ENCODE results near the gene SIGLEC6. TPM values are rescaled to one million over a fixed set of nuclear protein-coding genes. Genes with fewer than 3 reads are reported as not detected.

The SIGLEC6 gene
- total RNA-seq, 2 donors from 2014 or later: not detected

GRCh38 chr19:51541458-51542357 lies 10.2 kb upstream of the SIGLEC6 start:
- Mint-ChIP-seq H3K36me3 (ENCODE audit: low read depth) (no peaks in the 10 kb centered on the region), H3K4me3 (no peak overlapping the region), H3K4me1 (no peaks in the 10 kb centered on the region), H3K27ac (no peak overlapping the region), H3K27me3 (peaks cover 54% of the 10 kb centered on the region), H3K9me3 (no peaks in the 10 kb centered on the region)
- no peak for ATAC-seq (replicated peaks)

- Mint-ChIP-seq H3K27ac (no peak overlapping the region), H3K9me3 (no peaks in the 10 kb centered on the region), H3K4me1 (no peaks in the 10 kb centered on the region), H3K27me3 (peaks cover 67% of the 10 kb centered on the region), H3K36me3 (ENCODE audit: low read depth) (no peaks in the 10 kb centered on the region), H3K4me3 (no peak overlapping the region)
- no peak for ATAC-seq (replicated peaks)
These were observed 8.4 kb upstream of the SIGLEC6 start for GRCh38 chr19:51539821-51540366.

GRCh38 chr19:51535535-51535934 lies 4.1 kb upstream of the SIGLEC6 start:
- peaks cover 59% of the 10 kb centered on the region for H3K27me3 Mint-ChIP-seq
- ATAC-seq (replicated peaks): no peak
- H3K9me3 Mint-ChIP-seq: no peaks in the 10 kb centered on the region
- no peaks in the 10 kb centered on the region for H3K36me3 Mint-ChIP-seq (ENCODE audit: low read depth)
- H3K4me1 Mint-ChIP-seq: no peaks in the 10 kb centered on the region
- no peak overlapping the region for H3K4me3 Mint-ChIP-seq
- no peak overlapping the region for H3K27ac Mint-ChIP-seq

GRCh38 chr19:51530616-51531015 lies 854 bp downstream of the SIGLEC6 start:
- Mint-ChIP-seq H3K4me1 (no peaks in the 10 kb centered on the region), H3K4me3 (no peak overlapping the region), H3K9me3 (no peaks in the 10 kb centered on the region), H3K36me3 (ENCODE audit: low read depth) (no peaks in the 10 kb centered on the region), H3K27me3 (peaks cover 43% of the 10 kb centered on the region), H3K27ac (no peak overlapping the region)
- ATAC-seq (replicated peaks): no peak

GRCh38 chr19:51529301-51529700 lies 2.2 kb downstream of the SIGLEC6 start:
- Mint-ChIP-seq H3K9me3 (no peaks in the 10 kb centered on the region), H3K27me3 (peaks cover 36% of the 10 kb centered on the region), H3K4me1 (no peaks in the 10 kb centered on the region), H3K27ac (no peak overlapping the region), H3K36me3 (ENCODE audit: low read depth) (no peaks in the 10 kb centered on the region), H3K4me3 (no peak overlapping the region)
- ATAC-seq (replicated peaks): no peak

DNA sequence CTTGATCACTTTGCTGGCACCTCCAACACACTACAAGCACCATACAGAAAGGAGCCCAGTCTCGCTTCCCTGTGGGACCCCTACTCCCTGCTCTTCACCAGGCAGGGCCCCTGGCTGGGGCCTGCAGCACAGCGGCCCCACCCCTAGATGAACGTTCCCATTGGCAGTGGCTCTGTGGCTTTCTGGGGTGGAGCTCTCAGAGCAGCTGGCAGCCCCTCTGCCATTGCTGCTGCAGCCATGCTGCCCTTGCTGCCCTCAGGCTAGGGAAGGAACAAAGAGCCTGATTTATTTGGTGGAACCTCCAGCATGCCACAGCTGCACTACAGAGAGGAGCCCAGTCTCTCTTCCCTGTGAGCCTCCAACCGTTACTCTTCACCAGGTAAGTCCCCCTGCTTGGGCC lies 5.8 kb downstream of the SIGLEC6 start:
- Mint-ChIP-seq H3K9me3 (no peaks in the 10 kb centered on the region), H3K36me3 (ENCODE audit: low read depth) (no peaks in the 10 kb centered on the region), H3K27ac (no peak overlapping the region), H3K4me3 (no peak overlapping the region), H3K27me3 (peaks cover 45% of the 10 kb centered on the region), H3K4me1 (no peaks in the 10 kb centered on the region)
- no peak for ATAC-seq (replicated peaks)

- Mint-ChIP-seq H3K27me3 (peaks cover 46% of the 10 kb centered on the region), H3K4me1 (no peaks in the 10 kb centered on the region), H3K9me3 (no peaks in the 10 kb centered on the region), H3K4me3 (no peak overlapping the region), H3K36me3 (ENCODE audit: low read depth) (no peaks in the 10 kb centered on the region), H3K27ac (no peak overlapping the region)
- no peak for ATAC-seq (replicated peaks)
These were observed 6.7 kb downstream of the SIGLEC6 start for GRCh38 chr19:51524666-51525264.

- ATAC-seq (replicated peaks): no peak
- Mint-ChIP-seq H3K4me1 (no peaks in the 10 kb centered on the region), H3K9me3 (no peaks in the 10 kb centered on the region), H3K36me3 (ENCODE audit: low read depth) (no peaks in the 10 kb centered on the region), H3K27me3 (peaks cover 40% of the 10 kb centered on the region), H3K27ac (no peak overlapping the region), H3K4me3 (no peak overlapping the region)
These were observed 9.7 kb downstream of the SIGLEC6 start for GRCh38 chr19:51521781-51522180.

GRCh38 chr19:51521357-51521756 lies 10.1 kb downstream of the SIGLEC6 start:
- Mint-ChIP-seq H3K4me3 (no peak overlapping the region), H3K4me1 (no peaks in the 10 kb centered on the region), H3K27me3 (peaks cover 38% of the 10 kb centered on the region), H3K27ac (no peak overlapping the region), H3K36me3 (ENCODE audit: low read depth) (no peaks in the 10 kb centered on the region), H3K9me3 (no peaks in the 10 kb centered on the region)
- ATAC-seq (replicated peaks): no peak

DNA sequence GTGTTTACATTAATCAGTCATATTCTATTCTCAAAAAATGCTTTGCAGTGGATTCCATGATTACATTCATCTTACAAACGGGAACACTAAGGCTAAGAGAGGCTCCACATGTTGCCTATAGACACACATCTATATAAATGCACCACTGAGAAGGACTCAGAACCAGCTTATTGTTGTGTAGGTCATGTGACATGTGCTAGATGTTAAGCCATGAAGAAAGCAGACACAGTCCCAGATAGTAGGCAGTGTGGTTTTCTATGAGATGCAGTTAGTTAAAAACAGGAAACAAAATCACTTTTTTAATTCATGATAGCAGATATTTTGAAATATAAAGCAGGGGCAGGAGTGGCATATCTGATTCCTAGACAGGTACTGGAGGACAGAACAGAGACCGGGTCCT lies 10.7 kb downstream of the SIGLEC6 start:
- Mint-ChIP-seq H3K4me3 (no peak overlapping the region), H3K4me1 (no peaks in the 10 kb centered on the region), H3K27me3 (peaks cover 38% of the 10 kb centered on the region), H3K9me3 (no peaks in the 10 kb centered on the region), H3K36me3 (ENCODE audit: low read depth) (no peaks in the 10 kb centered on the region), H3K27ac (no peak overlapping the region)
- no peak for ATAC-seq (replicated peaks)

DNA sequence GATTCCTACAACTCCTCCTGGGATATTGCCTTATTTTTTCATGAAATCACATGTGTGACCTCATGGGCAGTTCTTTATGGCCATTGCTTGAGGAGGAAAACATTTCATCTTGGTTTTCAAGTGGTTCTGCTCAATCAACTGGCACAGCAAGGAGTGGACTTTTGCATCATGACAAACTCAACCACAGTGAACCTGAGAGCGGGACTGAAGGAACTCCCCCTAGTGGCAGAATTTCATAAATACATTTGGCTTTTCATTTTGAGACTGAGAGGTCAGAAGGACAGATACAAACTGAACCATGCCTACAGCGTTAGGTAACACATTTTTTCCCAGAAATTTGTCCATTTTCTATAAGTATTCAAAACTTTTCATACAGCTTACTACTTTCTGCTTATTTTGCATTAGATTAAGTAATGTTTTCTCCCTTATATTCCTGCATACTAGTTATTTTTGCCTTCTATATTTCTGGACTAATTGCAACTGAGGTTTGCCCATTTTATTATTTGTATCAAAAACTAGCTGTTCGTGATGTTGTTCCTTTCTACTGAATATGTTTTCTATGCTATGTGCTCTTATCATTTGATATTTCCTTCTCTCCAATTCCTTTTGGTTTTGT lies 16.5 kb downstream of the SIGLEC6 start:
- Mint-ChIP-seq H3K4me3 (no peak overlapping the region), H3K4me1 (peaks cover 5% of the 10 kb centered on the region), H3K36me3 (ENCODE audit: low read depth) (no peaks in the 10 kb centered on the region), H3K27ac (no peak overlapping the region), H3K27me3 (peaks cover 18% of the 10 kb centered on the region), H3K9me3 (no peaks in the 10 kb centered on the region)
- peak; percentile 77 for ATAC-seq (replicated peaks)

- H3K36me3 Mint-ChIP-seq (ENCODE audit: low read depth): no peaks in the 10 kb centered on the region
- peaks cover 18% of the 10 kb centered on the region for H3K27me3 Mint-ChIP-seq
- no peaks in the 10 kb centered on the region for H3K9me3 Mint-ChIP-seq
- no peak for ATAC-seq (replicated peaks)
- H3K27ac Mint-ChIP-seq: no peak overlapping the region
- no peak overlapping the region for H3K4me3 Mint-ChIP-seq
- peaks cover 5% of the 10 kb centered on the region for H3K4me1 Mint-ChIP-seq
These were observed 17.5 kb downstream of the SIGLEC6 start for GRCh38 chr19:51513968-51514367.

GRCh38 chr19:51511353-51511752 lies 20.1 kb downstream of the SIGLEC6 start:
- H3K27ac Mint-ChIP-seq: no peak overlapping the region
- H3K9me3 Mint-ChIP-seq: no peaks in the 10 kb centered on the region
- H3K4me3 Mint-ChIP-seq: no peak overlapping the region
- H3K27me3 Mint-ChIP-seq: peaks cover 13% of the 10 kb centered on the region
- ATAC-seq (replicated peaks): peak; percentile 73
- peaks cover 5% of the 10 kb centered on the region for H3K4me1 Mint-ChIP-seq
- no peaks in the 10 kb centered on the region for H3K36me3 Mint-ChIP-seq (ENCODE audit: low read depth)

GRCh38 chr19:51509823-51510660 lies 21.4 kb downstream of the SIGLEC6 start:
- H3K27ac Mint-ChIP-seq: no peak overlapping the region
- peaks cover 5% of the 10 kb centered on the region for H3K4me1 Mint-ChIP-seq
- H3K9me3 Mint-ChIP-seq: no peaks in the 10 kb centered on the region
- peaks cover 13% of the 10 kb centered on the region for H3K27me3 Mint-ChIP-seq
- H3K4me3 Mint-ChIP-seq: no peak overlapping the region
- H3K36me3 Mint-ChIP-seq (ENCODE audit: low read depth): no peaks in the 10 kb centered on the region
- ATAC-seq (replicated peaks): no peak
